ENCODE results near the gene SIK3.
"Not testable (repeated sequence)": the region's sequence is repeated elsewhere in the genome, so short reads cannot be mapped to it uniquely, and the experiment has no call there.

SIK3 gene

DNA sequence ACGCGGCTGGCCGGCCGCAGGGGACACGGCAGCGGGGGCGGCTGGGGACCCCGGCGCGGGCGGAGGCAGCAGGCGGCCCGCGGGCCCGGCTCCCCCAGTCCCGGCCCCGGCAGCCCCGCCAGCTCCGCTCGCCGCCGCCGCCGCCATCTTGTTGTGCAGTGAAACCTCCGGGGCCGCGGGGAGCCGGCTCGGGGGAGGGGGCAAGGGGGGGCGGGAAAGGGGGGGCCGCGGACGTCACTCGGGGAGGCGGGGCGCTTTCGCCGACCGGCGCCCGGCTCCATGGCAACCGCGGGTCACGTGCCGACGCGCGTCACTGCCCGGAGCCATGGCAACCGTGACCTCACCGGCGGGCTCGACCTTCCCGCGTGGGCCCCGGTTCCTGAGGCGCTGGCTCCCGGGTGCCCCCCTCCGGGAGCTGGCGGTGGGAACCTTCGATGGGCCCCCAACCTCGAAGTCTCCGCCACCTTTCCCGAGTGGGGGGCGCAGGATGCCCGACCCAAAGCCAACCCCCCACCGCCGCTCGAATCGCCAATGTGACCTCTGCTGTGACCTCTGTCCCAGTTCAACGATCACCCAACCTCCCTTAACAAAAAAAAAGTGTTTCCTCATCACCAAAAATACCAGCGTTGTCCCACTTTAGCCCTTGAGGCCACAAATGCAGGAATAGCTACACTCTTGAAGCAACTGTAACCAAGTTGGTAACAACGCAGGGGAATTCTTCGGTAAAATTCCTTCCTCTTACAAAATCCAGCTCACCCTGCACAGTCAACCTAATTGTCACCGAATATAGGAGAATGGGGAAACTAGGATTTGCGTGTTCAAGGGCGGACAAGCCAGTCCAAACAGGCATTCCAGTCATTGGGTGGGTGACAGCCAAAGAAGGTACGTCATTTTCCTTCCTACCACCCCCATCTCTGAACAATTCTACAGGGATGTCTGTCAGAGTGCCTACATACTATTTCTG, at the start of gene SIK3:
Gene SIK3, minus strand, starts transcription at position 160 of the 964 bp plus-strand sequence. Its CDS starts 13 bp downstream, at position 147.
- peak; percentile 90 for DNase-seq

DNA sequence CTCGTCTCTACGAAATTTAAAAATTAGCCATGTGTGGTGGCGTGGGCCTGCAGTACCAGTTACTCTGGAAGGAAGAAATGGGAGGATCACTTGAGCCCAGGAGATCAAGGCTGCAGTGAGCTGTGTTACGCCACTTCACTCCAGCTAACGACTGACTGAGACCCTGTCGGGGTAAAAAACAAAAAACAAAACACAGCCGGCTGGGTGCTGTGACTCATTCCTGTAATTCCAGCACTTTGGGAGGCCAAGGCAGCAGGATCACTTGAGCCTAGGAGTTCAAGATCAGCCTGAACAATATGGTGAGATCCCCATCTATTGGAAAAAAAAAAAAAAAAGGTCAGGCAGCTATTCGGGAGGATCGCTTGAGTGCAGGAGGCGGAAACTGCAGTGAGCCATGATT, 48.3 kb upstream of the SIK3 start:
- no peak for DNase-seq

DNA sequence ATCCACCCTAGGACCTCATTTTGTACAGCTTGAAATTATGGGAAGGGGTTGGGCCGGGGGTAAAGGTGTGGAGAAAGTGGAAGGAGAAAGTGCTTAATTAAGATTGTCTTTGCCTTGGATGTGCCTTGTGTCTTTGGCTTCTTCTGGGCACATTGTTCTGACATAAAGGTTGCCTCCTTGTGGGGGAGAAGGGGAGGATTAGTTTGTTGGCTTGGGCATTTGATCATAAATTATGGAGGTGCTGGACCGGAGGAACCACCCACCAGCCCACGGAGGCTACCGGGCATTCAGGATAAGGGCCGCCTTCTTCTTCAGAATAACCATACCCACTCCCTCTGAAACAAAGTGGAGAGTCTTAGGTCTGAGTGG, 47.1 kb upstream of the SIK3 start:
- DNase-seq, result no peak

DNA sequence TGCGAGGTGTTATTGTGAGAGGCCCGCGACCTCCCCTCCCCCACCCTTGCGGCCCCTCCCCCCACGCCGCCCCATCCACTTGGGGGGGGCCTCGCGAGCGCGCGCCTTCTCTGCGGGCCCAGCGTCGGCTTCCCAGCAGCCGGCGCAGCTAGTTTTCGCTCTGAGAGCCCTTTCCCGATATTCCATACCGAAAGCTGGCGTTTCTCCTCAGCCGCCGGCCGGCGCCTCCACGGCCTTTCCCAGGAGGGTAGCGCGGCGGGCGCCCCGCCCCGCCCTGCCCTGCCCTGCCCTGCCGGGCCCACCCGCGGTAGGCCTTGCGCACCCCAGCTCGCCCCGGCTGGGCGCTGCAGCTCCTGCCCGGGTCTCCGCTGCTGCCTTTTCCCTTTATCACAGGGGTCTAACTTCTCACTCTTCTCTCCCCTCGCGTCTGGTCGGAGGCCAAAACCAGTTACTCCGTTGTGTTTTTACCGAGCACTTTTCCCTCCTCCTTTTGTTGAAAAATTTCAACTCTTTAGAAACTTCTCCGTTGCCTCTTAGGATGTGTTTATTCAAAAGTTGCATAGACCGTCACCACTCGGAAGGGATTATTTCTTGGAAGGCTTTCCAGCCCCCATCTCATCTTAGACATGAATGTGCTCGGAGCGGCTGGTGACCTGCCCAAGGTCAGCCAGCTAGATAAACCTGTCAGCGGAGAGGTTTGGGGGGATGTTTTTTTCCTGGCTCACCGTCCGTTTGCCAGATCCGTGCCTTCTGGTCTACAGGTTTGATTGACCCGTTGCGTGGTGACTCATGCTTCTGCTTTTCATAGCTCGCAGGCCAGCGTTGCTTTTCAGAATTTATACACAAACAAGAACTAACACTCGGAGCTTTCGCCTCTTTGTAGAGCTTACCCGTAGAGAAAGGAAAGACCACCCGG, 46.5 kb upstream of the SIK3 start:
- DNase-seq, result no peak

DNA sequence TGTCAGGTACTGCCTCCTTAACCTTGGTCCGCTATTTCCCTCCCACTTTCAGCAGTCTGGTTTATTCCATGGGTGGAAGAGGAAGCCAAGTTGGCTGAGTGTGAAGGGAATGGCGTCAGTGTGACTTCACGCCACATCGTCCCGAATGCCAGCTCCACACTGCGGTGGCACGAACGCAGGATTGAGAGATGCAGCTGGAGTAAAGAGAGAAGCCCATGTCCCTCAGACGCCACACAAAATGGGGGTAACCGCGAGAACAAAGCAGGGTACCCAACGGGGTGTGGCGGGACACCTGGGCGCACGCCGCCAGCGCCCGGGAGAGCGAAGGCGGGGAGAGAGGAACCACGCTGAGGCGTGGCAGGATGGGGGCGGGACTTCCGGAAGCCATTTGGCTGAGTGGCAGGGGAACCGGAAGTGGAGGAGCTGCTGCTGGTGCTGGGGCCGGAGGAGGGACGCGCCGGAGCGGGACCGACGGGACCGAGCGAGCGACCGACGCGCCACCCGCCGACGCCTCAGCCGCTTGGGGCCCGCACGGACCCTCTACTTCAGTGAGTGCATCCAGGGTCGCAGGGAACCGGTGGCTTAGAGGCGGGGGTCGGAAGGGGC, 45.7 kb upstream of the SIK3 start, which contains the start of gene PAFAH1B2:
Gene PAFAH1B2, plus strand, starts transcription at position 417 of the 606 bp plus-strand sequence. CDS start 8,161 bp downstream, outside the sequence.
- DNase-seq, result peak; percentile 92

DNA sequence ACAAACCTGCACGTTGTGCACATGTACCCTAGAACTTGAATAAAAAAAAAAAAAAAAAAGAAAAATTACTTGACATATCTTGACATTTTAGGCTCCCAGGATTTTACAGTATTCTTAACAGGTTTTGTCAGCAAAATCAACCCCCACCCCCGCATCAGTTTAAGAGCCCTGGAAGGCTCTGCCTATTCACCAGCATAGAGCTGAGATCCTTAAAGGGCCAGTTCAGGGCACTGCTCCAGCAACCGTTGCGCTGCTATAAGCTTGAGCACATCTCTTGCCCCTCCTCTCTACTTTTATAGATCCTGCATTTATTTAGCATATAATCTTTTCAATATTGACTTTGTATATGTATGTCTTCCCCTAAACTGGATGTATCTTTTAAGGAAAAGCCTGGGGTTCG, 45.2 kb upstream of the SIK3 start:
- DNase-seq, result peak; percentile 53

DNA sequence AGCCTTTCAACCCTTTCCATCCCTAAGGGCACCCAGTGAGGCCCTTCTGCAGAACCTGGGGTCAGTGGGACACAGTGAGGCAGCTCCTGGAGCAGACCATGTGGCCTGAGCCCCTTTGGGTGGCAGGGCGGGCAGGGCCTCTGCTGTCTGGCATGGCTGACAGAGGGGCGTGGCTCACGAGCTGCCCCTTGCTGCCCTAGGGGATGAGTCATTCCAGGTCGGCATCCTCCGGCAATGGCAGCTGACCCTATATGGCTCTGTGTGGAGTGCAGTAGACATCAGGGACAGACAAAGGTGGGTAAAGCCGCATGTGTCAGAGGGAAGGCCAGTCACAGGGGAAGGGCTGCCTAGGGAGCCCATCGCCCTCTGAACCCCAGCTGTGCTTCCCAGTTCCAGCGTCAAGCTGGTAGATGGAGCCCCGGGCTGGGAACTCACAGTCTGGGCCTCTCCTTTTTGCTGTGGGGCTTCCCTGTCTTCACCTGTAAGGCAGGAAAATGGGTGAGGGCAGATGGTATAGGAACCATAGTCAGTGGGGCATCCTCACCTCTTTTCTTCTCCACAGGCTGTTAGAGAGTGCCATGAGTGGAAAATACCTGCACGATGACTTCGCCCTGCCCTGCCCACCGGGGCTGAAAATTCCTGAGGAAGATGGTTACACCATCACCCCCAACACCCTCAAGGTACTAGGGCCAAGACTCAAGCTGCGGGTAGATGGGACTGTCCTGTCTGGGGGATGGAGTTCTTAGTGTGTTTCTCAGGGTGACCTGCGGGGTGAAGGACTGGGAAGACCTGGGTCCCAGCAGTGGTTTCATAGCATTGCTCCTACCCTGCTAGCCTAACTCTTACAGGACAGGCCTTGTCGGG, 39.2 kb upstream of the SIK3 start:
- not testable (repeated sequence) for DNase-seq

DNA sequence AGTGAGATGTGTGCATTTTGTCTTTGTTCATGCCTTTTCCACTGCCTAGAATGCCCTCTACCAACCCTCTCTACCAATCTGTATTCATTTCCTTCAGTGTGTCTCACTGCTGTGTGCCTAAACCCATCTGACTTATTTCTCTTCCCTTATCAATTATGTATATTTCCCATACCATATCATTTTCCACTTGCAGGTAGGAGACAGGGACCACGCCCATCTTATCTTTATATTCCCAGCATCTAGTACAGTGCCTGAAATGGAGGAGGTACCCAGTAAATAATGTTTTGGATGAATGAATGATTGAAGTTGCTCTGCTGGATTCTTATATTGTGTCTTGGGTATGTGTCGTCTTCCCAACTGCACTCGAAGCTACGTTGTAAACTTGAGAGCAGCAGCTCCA, 36.8 kb upstream of the SIK3 start:
- not testable (repeated sequence) for DNase-seq

DNA sequence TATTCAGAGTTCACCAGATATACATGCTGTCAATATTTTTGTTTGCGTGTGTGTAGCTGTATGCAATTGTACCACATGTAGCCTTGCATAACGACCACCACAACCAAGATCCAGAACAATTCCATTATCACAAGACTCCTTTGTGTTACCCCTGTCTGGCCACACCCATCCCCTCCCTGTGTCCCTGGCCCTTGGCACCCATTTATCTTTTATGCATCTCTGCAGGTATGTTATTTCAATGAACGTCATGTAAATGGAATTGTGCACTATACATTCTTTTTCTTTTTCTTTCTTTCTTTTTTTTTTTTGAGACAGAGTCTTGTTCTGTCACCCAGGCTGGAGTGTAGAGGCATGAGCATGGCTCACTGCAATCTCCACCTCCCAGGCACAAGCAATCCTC, 36.2 kb upstream of the SIK3 start:
- DNase-seq, result no peak

DNA sequence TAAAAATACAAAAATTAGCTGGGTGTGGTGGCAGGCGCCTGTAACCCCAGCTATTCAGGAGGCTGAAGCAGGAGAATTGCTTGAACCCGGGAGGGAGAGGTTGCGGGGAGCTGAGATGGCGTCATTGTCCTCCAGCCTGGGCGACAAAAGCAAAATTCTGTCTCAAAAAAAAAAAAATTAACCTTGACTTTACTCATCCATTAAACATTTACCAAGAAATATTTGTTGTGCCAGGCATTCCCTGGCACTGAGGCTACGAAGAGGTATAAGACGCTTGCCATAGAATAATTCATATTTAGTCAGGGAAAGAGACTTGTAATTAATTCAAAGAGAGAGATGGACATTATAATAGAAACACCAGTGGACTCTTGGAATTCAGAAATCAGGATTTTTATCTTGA, 32.7 kb upstream of the SIK3 start:
- no peak for DNase-seq

DNA sequence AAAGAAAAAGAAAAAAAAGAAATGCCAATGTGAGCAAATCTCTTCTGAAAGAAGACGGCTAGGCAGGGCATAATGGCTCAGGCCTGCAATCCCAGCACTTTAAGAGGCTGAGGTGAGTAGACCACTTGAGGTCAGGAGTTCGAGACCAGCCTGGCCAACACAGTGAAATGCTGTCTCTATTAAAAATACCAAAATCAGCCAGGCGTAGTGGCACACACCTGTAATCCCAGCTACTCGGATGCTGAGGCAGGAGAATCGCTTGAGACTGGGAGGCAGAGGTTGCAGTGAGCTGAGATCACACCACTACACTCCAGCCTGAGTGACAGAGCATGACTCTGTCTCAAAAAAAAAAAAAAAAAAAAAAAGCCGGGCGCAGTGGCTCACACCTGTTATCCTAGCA, 32.2 kb upstream of the SIK3 start:
- DNase-seq, result not testable (repeated sequence)

DNA sequence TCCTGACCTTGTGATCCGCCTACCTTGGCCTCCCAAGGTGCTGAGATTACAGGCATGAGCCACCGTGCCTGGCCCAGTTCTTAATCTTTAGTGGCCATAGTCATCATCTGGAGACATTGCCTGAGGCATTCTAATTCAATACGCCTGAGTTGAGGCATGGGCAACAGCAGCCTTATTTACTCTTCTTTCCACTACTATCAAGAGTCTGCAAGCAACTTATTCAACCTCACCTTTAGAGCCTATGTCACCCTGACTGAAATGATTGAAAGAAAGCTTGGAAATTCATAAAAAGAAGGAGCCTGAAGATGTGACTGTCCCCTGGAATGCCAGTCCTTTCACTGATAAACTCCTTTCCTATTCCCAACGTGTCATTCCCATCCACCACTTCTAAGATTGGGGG, 30.1 kb upstream of the SIK3 start:
- no peak for DNase-seq

DNA sequence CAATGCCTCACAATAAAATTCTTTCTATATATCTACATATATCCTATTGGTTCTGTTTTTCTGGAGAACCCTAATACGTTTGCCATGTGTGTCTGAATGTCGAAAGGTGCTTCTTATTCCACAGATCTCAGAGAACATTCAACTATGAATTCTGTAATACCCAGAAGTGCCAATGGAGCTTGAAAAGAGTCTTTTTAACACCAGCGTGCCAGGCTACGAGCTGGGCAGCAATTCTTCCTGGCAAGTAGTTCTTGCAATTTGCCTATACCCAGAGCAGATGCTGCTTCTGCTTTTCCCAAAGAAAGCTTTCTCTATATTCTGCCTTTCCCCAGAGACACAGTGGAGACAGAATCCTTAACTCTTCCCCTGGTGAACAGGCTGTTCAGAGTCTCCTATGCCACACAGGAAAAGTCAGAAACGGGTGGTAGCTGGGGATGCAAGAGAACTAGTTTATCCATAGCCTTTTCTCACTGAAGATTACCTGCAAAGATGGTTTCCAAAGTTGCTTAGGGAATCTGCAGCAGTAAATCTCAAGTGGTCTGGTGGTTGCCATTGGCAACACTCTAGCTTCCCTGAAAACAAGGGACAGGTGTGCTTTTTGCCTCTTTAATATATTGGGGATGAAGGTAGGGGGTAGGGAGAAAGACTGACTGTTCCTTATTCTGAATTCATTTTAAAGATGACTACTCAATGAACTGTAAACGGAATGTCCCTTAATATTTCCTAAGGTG, 29.1 kb upstream of the SIK3 start:
- peak; percentile 14 for DNase-seq

DNA sequence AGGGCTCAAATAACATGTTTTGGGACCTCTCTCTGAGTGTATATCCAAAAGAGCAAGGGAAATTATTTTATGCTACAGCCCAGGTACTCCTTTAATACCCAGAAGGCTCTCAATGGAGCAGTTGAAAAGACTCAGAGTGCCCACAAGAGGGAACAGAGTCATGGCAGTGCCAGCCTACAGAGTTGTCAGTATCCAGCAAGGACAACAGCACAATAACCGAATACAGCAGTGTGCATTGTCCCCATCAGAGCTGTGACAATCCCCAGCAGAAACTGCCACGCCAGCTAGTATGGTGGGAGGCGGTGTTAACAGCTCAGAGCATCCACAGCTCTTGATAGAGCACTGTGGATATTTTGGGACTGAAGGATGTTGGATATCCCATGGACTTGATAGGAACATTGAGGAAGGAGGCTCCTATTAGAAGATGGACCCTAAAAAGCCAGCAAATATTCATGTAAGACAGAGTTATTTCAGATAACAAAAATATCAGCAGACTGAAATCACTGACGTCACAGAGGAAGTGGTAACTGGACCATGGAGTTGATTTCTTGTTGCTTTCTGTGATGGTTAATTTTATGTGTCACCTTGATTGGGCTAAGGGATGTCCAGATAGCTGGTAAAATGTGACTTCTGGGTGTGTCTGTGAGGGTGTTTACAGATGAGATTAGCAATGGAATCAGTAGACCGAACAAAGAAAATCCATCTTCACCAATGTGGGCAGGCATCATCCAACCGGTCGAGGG, 28.2 kb upstream of the SIK3 start:
- no peak for DNase-seq

DNA sequence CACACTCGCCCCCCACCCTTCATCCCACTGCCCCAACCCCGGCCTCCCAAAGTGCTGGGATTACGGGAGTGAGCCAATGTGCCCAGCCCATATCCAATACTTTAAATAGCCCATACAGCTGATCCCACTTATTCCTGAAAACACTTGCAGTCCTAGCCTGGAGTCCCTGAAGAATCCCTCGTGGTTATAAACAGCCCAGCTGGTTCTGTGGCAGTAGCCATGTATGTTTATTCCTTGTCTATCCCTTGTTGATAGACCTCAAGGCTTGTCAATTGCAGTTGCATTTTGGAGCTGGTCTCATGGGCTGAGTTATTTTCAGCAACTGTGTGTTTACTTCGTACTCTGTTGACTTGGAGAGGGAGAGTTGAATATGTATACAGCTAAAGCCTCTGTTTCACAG, 24.3 kb upstream of the SIK3 start:
- no peak for DNase-seq

DNA sequence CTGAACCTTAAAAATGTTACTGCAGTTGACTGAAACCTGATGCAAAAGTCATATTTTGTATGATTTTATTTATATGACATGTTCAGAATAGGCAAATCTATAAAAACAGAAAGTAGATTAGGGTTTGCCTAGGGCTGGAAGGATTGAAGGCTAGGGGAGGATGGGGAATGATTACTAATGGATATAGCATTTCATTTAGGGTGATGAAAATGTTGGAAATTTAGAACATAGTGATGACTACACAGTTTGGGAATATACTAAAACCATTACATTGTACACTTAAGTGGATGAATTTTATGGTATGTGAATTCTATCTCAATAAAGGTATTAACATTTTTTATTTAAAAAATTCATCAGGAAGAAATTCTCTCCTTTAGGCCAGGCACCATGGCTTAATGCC, 22.9 kb upstream of the SIK3 start:
- DNase-seq, result no peak

DNA sequence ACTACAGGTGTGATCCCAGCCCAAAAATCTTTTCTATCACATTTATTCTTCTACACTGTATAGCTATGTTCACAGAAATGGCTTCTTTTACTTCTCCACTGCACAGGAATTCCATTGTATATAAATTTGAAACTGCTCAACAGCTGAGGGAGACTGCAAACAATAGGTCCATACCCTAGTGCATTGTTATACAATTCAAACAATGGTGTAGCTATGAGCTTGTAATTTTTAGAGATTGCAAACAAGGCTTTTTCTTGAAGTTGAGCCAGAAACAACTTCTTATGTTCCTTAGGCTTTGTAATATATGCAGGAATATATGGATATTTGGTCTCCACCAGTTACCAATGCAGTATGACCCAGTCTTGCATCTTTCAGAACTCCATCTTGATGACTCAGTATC, 19.5 kb upstream of the SIK3 start:
- DNase-seq, result no peak

DNA sequence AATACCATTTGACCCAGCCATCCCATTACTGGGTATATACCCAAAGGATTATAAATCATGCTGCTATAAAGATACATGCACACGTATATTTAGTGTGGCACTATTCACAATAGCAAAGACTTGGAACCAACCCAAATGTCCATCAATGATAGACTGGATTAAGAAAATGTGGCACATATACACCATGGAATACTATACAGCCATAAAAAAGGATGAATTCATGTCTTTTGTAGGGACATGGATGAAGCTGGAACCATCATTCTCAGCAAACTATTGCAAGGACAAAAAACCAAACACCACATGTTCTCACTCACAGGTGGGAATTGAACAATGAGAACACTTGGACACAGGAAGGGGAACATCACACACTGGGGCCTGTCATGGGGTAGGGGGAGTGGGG, 14.7 kb upstream of the SIK3 start:
- DNase-seq, result not testable (repeated sequence)

DNA sequence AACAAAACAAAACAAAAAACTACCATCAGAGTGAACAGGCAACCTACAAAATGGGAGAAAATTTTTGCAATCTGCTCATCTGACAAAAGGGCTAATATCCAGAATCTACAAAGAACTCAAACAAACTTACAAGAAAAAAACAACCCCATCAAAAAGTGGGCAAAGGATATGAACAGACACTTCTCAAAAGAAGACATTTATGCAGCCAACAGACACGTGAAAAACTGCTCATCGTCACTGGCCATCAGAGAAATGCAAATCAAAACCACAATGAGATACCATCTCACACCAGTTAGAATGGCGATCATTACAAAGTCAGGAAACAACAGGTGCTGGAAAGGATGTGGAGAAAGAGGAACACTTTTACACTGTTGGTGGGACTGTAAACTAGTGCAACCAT, 14.3 kb upstream of the SIK3 start:
- DNase-seq, result not testable (repeated sequence)

DNA sequence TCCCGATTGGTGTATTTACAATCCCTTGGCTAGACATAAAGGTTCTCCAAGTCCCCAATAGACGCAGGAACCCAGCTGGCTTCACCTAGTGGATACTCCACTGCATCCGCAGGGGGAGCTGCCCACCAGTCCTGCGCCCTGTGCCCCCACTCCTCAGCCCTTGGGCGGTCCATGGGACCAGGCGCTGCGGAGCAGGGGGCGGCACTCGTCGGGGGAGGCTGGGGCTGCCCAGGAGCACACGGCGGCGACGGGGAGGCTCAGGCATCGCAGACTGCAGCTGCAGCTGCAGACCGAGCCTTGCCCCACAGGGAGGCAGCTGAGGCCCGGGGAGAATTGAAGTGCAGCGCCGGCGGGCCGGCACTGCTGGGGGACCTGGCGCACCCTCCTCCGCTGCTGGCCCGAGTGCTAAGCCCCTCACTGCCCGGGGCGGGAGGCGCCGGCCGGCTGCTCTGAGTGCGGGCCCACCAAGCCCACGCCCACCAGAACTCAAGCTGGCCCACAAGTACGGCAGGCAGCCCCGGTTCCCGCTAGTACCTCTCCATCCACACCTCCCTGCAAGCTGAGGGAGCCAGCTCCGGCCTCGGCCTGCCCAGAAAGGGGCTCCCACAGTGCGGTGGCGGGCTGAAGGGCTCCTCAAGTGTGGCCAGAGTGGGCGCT, 12.2 kb upstream of the SIK3 start:
- DNase-seq, result no peak

Data from NCI-H510A (cell line).